HFF-Myc (cell line): ENCODE data around the gene DNAH14.

Source experiments
- DNase-seq: peaks from one replicate; pipeline ENCODE4 v3.0.0-alpha.2; 2011; ENCODE audit warnings: low read depth; ENCODE audit errors: extremely low read depth
- H3K4me3 ChIP-seq: replicated peaks from 2 replicates; pipeline ENCODE4 v1.5.1; 2011; ENCODE audit warnings: low read depth, mild to moderate bottlenecking, control low read depth, low read length
- TF ChIP-seq, protein P1 (sequence below): IDR thresholded peaks from 2 replicates; pipeline ENCODE4 v1.5.1; 2012; ENCODE audit warnings: mild to moderate bottlenecking, low read depth, low read length, control low read depth; ENCODE audit errors: missing control alignments

DNAH14 gene

DNA sequence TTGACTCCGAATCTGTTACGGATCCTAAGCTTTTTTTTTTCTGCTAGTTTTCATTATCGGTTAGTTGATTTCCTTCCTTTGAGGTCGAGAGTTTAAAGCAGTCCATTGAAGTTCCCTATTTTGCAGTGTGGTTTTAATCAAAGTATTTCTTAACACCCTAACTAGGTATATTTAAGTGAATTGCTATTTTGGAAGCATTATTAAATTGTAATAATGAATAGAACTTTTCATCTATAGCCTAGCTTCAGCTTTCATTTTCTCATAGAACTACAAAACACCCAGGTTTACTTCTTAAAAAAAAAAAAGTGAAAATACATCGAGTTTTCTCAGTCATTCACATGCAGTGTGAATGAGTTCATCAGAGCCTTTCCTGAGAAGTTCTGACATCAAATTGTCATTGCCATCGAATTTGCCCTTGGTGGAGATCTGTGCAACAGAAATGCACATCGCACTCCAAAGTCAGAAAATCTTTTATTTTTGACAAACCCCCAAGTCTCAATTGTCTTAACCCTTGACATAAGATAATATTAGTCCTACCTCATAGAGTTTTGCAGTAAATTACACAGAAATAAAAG is 499.5 kb downstream of the DNAH14 start:
- no peak for DNase-seq
- H3K4me3 ChIP-seq = peak overlapping the region; percentile 71
- TF ChIP-seq, protein P1, sequence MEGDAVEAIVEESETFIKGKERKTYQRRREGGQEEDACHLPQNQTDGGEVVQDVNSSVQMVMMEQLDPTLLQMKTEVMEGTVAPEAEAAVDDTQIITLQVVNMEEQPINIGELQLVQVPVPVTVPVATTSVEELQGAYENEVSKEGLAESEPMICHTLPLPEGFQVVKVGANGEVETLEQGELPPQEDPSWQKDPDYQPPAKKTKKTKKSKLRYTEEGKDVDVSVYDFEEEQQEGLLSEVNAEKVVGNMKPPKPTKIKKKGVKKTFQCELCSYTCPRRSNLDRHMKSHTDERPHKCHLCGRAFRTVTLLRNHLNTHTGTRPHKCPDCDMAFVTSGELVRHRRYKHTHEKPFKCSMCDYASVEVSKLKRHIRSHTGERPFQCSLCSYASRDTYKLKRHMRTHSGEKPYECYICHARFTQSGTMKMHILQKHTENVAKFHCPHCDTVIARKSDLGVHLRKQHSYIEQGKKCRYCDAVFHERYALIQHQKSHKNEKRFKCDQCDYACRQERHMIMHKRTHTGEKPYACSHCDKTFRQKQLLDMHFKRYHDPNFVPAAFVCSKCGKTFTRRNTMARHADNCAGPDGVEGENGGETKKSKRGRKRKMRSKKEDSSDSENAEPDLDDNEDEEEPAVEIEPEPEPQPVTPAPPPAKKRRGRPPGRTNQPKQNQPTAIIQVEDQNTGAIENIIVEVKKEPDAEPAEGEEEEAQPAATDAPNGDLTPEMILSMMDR = no peak

DNA sequence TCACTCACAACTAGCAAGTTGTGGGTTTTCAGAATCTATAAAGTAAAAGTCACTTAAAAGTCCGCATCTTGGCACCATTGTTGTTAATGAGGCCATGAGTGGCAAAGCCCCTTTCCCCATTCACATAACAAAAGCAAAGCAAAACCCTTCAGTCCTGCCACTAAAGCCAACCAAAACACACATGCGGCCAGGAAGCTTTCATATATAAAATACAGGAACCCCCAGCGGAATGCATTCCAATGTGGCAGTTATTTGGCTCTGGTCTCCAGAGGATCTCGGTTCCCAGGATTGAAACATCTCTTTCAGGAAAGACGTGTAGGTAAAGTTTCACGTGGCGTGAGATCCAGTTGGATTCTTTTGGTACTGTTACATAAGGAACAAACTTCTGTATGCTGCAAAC is 500.8 kb downstream of the DNAH14 start:
- H3K4me3 ChIP-seq = no peak overlapping the region
- TF ChIP-seq, protein P1 = no peak
- no peak for DNase-seq

DNA sequence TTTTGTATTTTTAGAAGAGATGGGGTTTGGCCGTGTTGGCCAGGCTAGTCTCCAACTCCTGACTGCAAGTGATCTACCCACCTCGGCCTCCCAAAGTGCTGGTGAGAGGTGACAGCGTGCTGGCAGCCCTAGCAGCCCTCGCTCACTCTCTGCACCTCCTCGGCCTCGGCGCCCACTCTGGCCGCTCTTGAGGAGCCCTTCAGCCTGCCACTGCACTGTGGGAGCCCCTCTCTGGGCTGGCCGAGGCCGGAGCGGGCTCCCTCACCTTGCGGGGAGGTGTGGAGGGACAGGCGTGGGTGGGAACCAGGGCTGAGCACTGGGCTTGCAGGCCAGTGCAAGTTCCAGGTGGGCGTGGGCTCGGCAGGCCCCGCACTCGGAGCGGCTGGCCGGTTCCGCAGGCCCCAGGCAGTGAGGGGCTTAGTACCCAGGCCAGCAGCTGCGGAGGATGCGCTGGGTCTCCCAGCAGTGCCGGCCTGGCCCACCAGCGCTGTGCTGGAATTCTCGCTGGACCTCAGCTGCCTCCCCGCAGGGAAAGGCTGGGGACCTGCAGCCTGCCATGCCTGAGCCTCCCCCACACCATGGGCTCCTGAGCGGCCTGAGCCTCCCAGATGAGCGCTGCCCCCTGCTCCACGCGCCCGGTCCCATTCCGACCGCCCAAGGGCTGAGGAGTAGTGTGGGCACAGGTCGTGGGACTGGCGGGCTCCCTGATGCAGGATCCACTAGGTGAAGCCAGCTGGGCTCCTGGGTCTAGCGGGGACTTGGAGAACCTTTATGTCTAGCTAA is 501.8 kb downstream of the DNAH14 start:
- no peak for DNase-seq
- TF ChIP-seq, protein P1 = no peak
- H3K4me3 ChIP-seq = no peak overlapping the region

DNA sequence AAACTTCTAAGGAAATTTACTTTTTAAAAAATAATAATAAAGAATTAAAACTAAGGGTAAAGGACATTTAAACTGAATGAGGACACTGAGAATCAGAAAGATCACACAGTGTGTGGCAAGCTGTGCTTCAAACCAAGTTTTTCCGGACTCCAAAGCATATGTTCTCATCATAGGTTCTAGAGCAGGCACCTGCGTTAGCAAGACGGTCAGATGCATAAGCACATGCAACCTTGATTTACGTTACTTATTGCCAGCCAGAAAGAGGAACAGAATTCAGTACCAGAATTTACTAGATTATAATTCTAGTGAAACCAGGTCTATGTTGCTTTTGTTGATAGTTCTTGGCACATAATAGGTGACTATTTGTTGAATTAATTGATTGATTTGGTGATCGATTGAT is 504.6 kb downstream of the DNAH14 start:
- DNase-seq = no peak
- no peak overlapping the region for H3K4me3 ChIP-seq
- TF ChIP-seq, protein P1 = no peak

DNA sequence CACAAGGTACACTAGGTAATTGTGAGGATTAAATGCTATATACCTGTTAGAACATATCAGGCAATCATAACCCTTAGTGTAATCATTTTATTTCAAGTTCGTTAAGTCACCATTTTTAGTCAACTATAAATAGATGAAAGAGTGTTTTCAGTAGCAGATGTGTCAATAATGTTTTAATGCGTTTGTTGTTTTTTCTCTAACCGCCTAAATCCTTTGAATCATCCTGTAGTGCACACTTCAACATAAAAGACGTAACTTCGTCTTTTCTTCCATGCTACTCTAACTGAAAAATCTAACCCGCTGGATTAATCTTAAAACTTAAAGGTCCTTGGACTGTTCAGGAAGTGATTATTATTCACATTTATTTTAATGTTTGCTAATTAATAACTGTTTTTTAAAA is 505.6 kb downstream of the DNAH14 start:
- DNase-seq = no peak
- TF ChIP-seq, protein P1 = no peak
- no peak overlapping the region for H3K4me3 ChIP-seq

DNA sequence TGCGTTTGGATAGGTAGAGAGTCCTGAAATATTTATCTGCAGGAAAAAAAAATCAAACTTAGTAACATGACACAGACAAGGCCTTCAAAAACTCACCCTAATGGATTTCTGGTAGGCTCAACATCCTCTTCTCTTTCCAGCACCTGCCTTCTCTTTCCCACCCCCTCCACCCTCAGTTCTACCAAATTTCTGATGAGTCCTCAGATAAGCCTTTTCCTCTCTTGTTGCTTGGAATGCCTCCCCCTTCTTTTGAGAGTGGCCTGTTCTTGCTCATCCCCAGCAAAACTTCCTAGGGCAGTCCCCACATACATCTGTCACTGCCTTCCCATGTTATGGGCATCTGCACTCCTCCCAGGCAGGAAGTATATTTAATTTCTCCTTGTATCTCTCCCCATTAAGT is 506.0 kb downstream of the DNAH14 start:
- no peak for DNase-seq
- no peak overlapping the region for H3K4me3 ChIP-seq
- TF ChIP-seq, protein P1 = no peak
